Upper lobe of right lung (tissue), 1 donor: Measurements from ENCODE around the gene PTH1R. TPM values are rescaled to one million over a fixed set of nuclear protein-coding genes. Genes with fewer than 3 reads are reported as not detected.
A peak's percentile ranks its signal among the peaks of the same experiment; 100 is the strongest.

Source experiments
- ATAC-seq: fragments of 200-7000 bp; cut with Tn5 transposase; one replicate; pipeline ENCODE4 v1.9.1; 2020; ENCODE audit warnings: mild to moderate bottlenecking, moderate library complexity
- DNase-seq: peaks from one replicate; pipeline ENCODE4 v3.0.0-alpha.2; 2020
- H3K27ac ChIP-seq: fragments of 200-600 bp; one replicate; pipeline ENCODE4 v1.8.0; 2022
- H3K27me3 ChIP-seq: fragments of 200-600 bp; one replicate; pipeline ENCODE4 v1.8.0; 2022; ENCODE audit warnings: mild to moderate bottlenecking
- H3K36me3 ChIP-seq: fragments of 200-600 bp; one replicate; pipeline ENCODE4 v1.8.0; 2022
- H3K4me1 ChIP-seq: fragments of 200-600 bp; one replicate; pipeline ENCODE4 v1.8.0; 2022
- H3K4me3 ChIP-seq: fragments of 200-600 bp; one replicate; pipeline ENCODE4 v1.8.0; 2022; ENCODE audit warnings: mild to moderate bottlenecking
- H3K9me3 ChIP-seq: fragments of 200-600 bp; one replicate; pipeline ENCODE4 v1.8.0; 2022
- CTCF ChIP-seq: fragments of 200-600 bp; IDR thresholded peaks from one replicate; pipeline ENCODE4 v1.8.0; 2022; ENCODE audit warnings: antibody characterized with exemption
- intact Hi-C: fragments of 100-400 bp; cut with DNase I; formaldehyde crosslinking; loops from one replicate; pipeline ENCODE4 v1.11.0; 2022
- total RNA-seq: library from RNA; stranded (reverse); fragmentation: NEBNext Ultra II Directional; extraction: Animal tissue kit (Norgen Biotek cat#: 25700); gene quantifications from one replicate; pipeline ENCODE4 v1.2.1, GENCODE V29; 2021
- donor health status: DM: no; HTN: yes; CAD: no; lungs with severe emphysema.

PTH1R gene
- total RNA-seq, 1 donor from 2014 or later: 14.9 TPM

DNA sequence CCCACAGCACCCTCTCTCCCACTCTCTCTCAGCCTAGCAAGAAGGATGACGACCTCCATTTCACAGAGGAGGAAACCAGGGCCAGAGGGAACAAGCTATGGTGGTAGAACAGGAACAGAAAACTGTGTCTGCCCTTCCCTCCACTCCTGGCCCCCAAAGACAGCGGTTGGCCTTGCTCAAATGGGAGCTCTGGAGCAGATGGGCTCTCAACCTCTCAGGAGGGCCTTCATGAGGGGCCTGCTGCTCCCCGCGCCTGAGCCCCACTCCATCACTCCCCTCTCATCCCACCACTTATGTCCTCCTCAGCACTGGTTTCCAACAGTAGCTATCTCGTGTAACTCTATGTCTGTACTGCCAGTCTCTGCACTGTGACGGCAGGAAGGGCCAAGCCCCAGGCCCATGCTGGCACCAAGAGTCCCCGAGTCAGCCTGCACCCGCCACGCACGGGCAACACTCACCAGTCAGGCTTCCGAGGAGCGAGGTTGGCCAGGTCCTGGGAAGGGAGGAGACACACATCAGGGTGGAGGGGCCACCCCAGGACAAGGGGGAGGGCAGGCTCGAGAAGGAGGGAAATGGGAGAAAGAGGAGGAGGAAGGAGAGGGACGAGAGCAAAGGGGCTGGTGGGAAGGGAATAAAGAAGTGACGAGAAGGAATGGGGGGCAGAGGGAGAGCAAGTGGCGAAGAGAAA is 45.5 kb downstream of the PTH1R start:
- H3K4me3 ChIP-seq: no peak overlapping the region
- H3K4me1 ChIP-seq: peaks cover 27% of the 10 kb centered on the region
- no peaks in the 10 kb centered on the region for H3K9me3 ChIP-seq
- TF ChIP-seq CTCF: no peak
- H3K36me3 ChIP-seq: peaks cover 89% of the 10 kb centered on the region
- intact Hi-C loops: loop anchor here (5.0 kb wide), 1 partner anchor 74 kb away; no protein-coding TSS in a partner anchor
- no peak for ATAC-seq
- DNase-seq: no peak
- no peaks in the 10 kb centered on the region for H3K27me3 ChIP-seq
- no peak overlapping the region for H3K27ac ChIP-seq

- no peak overlapping the region for H3K4me3 ChIP-seq
- DNase-seq (peak; percentile 72), ATAC-seq (peak; percentile 56)
- peaks cover 32% of the 10 kb centered on the region for H3K4me1 ChIP-seq
- H3K27me3 ChIP-seq: no peaks in the 10 kb centered on the region
- intact Hi-C loops: loop anchor here (5.0 kb wide), 1 partner anchor 74 kb away; no protein-coding TSS in a partner anchor
- peak; percentile 64 for TF ChIP-seq CTCF
- peaks cover 81% of the 10 kb centered on the region for H3K36me3 ChIP-seq
- no peaks in the 10 kb centered on the region for H3K9me3 ChIP-seq
- no peak overlapping the region for H3K27ac ChIP-seq
Measured at GRCh38 chr3:46923559-46924350, 46.2 kb downstream of the PTH1R start.

GRCh38 chr3:46924921-46925584 is 47.5 kb downstream of the PTH1R start:
- DNase-seq (no peak), ATAC-seq (no peak)
- peaks cover 68% of the 10 kb centered on the region for H3K36me3 ChIP-seq
- H3K9me3 ChIP-seq: no peaks in the 10 kb centered on the region
- no peaks in the 10 kb centered on the region for H3K27me3 ChIP-seq
- H3K27ac ChIP-seq: no peak overlapping the region
- intact Hi-C loops: loop anchor here (5.0 kb wide), 1 partner anchor 72 kb away; no protein-coding TSS in a partner anchor
- TF ChIP-seq CTCF: no peak
- no peak overlapping the region for H3K4me3 ChIP-seq
- H3K4me1 ChIP-seq: peaks cover 45% of the 10 kb centered on the region

DNA sequence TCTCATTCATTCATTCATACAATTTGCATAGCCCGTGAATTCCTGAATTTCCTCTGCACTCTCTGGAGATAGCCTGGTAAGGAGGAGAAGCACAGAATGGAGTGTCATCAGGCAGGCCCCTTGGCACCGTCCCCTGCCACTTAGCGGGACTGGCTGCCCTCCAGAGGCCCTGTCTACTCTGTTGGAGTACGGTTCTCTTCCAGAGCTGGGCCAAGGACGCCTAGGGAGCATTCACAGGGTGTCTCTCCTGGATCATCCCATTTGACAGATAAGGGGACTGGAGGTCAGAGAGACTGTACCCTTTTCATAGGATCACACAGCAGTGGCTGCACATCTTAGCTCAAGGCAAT is 48.0 kb downstream of the PTH1R start:
- DNase-seq (peak; percentile 68), ATAC-seq (no peak)
- Histone ChIP-seq H3K36me3 (peaks cover 63% of the 10 kb centered on the region), H3K27me3 (no peaks in the 10 kb centered on the region), H3K4me1 (peaks cover 50% of the 10 kb centered on the region), H3K4me3 (no peak overlapping the region), H3K9me3 (no peaks in the 10 kb centered on the region), H3K27ac (peak overlapping the region; percentile 51)
- intact Hi-C loops: no loop called here
- no peak for TF ChIP-seq CTCF

DNA sequence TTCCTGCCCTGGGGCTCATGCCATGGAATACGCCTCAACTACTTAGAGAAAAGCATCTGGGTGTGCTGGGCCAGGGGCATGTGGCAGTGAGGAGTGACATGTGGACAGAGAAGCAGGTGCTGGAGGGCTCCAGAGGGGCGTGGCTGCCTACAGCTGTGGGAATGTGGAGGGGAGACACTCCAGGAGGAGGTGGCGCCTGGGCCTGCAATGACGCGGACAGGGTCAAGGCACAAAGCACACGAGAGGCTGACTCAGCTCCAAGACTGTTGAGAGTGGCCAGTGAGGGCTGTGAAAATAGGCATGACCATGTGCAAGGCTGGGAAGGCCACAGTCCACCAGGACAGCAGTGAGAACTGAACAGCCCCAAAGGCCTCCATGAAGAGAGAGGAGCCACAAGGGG is 48.5 kb downstream of the PTH1R start:
- Histone ChIP-seq H3K4me1 (peaks cover 54% of the 10 kb centered on the region), H3K27me3 (no peaks in the 10 kb centered on the region), H3K4me3 (no peak overlapping the region), H3K27ac (peak overlapping the region; percentile 51), H3K36me3 (peaks cover 59% of the 10 kb centered on the region), H3K9me3 (no peaks in the 10 kb centered on the region)
- intact Hi-C loops: no loop called here
- ATAC-seq (peak; percentile 55), DNase-seq (peak; percentile 82)
- TF ChIP-seq CTCF: no peak
